Fibroblast of villous mesenchyme (primary cell): ENCODE data around the gene SHISA7. TPM values are rescaled to one million over a fixed set of nuclear protein-coding genes. Genes with fewer than 3 reads are reported as not detected.

Experiments used
- DNase-seq: peaks from one replicate; pipeline ENCODE4 v3.0.0-alpha.2; 2010; ENCODE audit warnings: low read depth
- H3K4me3 ChIP-seq: 2 replicates; pipeline ENCODE4 v1.5.1; 2011; ENCODE audit warnings: low read depth, mild to moderate bottlenecking, low read length
- total RNA-seq: library from RNA; depleted of rRNA; stranded (reverse); fragments of >200 nt; gene quantifications from 2 replicates; pipeline ENCODE4 v1.2.3, GENCODE V29; 2012
- TF ChIP-seq, protein P1 (sequence below): IDR thresholded peaks from 2 replicates; pipeline ENCODE4 v1.5.1; 2012; ENCODE audit warnings: low read depth, mild to moderate bottlenecking, low read length; ENCODE audit not compliant: insufficient read depth

SHISA7 gene
- total RNA-seq, 1 donor = not detected

DNA sequence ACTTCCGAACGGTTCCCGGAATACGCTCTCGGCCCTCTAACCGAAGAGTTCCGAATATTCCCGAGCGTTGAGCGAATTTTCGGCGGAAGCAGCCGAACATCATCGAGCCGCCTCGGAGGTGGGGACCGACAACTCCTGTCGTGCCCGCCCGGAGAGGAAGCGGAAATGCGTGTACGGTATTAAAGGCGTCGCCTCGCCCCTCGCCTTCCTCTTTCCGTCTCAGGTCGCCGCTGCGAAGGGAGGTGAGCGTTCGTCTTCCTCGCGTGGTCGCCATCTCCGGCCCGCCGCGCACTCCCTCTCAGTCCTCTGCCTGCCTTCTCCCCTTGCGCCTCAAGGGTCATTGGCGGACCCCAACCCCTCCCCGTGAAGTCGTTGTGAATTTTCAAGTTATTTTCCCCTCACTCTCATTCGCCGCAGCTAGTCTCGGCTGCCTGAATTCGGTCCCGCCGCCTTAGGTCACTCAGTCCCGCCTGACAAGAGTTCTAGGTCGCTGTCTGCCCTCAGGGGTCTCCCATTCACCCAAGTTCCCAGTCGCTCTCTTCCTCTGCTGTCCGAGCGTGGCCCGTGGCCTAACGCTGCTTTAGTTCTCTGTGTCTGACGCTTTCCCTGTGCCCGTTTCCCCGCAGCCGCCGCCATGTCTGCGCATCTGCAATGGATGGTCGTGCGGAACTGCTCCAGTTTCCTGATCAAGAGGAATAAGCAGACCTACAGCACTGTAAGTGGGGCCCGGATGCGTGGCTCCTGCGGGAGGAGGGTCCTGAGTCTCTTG, 57.2 kb downstream of the SHISA7 start, which contains the start of gene RPL28:
RPL28 (plus strand) TSS at position 209 of the 769 bp plus-strand sequence; CDS start at position 635, 426 bp downstream.
- H3K4me3 ChIP-seq = peak within 1 kb of the TSS; percentile 98
- DNase-seq = peak; percentile 98
- TF ChIP-seq, protein P1, sequence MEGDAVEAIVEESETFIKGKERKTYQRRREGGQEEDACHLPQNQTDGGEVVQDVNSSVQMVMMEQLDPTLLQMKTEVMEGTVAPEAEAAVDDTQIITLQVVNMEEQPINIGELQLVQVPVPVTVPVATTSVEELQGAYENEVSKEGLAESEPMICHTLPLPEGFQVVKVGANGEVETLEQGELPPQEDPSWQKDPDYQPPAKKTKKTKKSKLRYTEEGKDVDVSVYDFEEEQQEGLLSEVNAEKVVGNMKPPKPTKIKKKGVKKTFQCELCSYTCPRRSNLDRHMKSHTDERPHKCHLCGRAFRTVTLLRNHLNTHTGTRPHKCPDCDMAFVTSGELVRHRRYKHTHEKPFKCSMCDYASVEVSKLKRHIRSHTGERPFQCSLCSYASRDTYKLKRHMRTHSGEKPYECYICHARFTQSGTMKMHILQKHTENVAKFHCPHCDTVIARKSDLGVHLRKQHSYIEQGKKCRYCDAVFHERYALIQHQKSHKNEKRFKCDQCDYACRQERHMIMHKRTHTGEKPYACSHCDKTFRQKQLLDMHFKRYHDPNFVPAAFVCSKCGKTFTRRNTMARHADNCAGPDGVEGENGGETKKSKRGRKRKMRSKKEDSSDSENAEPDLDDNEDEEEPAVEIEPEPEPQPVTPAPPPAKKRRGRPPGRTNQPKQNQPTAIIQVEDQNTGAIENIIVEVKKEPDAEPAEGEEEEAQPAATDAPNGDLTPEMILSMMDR = no peak

DNA sequence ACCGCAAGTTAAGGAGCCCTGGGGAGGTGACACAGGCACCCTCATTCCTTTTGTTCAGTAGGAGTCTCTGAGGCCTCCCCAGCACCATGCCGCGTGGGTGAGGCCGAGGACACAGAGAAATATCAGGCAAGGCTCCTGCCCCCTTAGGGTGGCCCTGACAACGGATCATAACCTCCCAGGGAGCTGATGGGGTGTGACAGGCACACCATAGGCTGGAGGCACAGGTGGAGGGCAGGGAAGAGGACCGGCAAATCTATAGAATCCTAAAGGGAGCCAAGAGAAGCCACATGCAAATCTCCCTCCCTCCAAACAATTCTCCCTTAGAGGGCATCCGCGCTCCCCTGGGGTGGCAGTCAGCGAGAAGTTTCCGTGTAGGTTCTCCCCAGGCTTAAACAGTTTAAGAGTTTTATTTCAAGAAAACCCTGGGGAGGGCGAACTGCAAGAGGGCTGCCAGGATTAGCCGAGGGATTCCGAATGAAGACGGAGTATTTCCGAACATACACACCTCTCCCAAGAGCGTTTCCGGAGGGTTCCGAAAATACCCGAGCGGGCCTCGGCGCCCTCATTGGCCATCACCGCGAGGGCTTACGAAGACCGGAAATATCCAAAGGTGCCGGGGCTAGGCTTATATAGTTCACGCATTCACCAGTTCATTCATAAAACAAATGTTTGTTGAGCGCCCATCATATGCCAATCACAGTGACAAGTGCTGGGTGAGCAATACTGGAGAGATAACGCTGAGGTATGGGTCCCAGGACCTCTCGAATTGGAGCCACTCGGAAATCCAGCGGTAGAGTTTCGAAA, 58.0 kb downstream of the SHISA7 start:
- H3K4me3 ChIP-seq = peak overlapping the region; percentile 98
- TF ChIP-seq, protein P1 = no peak
- peak; percentile 96 for DNase-seq

- peak within 1 kb of the TSS; percentile 98 for H3K4me3 ChIP-seq
- no peak for DNase-seq
- TF ChIP-seq, protein P1 = no peak
Measured at GRCh38 chr19:55384131-55384919, 58.8 kb downstream of the SHISA7 start, which contains the start of gene TMEM238. TSS of gene TMEM238 (minus strand) at chr19:55384292. CDS start at chr19:55384259, 33 bp downstream.

DNA sequence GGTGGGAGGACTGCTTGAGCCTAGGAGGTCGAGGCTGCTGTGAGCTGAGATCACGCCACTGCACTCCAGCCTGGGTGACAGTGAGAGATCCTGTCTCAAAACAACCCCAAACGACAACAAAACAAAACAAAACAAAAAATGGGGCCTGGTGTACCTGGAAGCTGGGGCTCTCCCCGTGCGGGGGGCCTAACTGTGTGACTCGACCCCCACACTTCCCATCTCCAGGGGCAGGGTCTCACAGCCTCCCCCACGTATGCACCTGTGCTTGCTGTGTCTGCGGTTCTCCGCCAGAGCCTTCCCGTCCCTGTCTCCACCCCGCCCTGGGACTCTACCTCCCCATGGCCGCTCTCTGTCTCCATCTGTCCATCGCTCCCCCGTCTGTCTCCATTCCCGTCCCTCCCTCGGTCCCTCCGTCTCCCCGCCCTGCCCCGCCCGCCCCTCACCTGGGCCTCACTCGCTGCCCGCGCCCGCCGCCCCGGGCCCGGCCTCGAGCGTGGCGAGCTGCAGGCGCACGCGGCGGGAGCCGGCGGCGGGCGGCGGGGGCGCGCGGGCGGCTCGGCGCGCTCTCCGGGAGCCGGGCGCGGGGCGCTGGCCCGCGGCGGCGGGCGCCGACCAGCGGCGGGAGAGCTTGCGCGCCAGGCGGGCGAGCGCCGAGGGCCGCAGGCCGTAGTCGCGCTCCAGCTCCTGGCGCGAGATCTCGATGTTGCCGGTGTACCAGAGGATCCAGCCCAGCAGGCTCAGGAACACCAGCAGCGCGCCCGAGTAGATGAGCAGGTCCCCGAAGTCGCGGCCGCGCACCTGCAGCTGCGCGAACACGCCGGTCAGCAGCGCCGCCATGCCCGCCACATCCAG, 59.6 kb downstream of the SHISA7 start:
- H3K4me3 ChIP-seq = peak overlapping the region; percentile 48
- TF ChIP-seq, protein P1 = no peak
- DNase-seq = peak; percentile 69

DNA sequence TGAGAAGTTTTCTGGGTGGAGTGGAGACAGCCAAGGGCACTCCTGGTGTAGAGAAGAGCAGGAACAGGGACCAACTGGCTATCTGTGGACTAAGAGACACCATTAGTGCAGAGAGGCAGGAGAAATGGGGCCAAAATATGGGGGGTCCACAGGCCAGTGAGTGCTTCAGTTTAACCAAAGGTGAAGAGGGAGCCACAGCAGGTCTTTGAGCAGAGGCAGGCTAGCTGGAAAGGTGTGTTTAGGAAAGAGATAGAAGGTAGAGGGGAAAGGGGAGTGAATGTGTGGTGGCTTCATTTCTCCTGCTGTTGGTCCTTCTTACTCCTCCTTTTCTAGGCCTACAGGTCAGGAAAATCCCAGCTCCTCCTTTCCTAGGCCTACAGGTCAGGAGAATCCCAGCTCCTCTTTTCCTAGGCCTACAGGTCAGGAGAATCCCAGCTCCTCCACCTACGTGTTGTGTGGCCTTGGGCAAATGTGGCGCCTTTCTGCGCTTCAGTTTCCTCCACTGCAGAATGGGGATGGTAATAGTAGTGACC, 60.5 kb downstream of the SHISA7 start:
- TF ChIP-seq, protein P1 = no peak
- no peak for DNase-seq
- H3K4me3 ChIP-seq = no peak overlapping the region

DNA sequence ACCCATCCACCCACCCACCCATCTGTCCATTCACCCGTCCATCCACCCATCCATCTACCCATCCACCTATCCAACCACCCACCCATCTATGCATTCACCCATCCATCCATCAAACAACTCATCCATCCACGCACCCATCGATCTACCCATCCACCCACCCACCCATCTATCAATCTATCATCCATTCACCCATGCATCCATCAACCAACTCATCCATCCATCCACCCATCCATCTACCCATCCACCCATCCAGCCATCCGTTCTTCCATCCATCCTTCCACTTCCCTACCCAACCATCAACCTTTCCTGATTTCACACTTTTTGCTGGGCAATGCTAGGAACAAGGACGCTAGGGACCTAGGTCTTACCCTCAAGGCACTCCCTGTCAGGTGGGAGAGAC, 61.1 kb downstream of the SHISA7 start:
- no peak overlapping the region for H3K4me3 ChIP-seq
- no peak for DNase-seq
- TF ChIP-seq, protein P1 = no peak
